Measurements from ENCODE around the gene SLCO3A1.

SLCO3A1 gene

GRCh38 chr15:91853511-91853947 lies at the start of gene SLCO3A1:
Gene SLCO3A1 (plus strand): TSS chr15:91853708.
- DNase-seq = peak; percentile 80

- DNase-seq = no peak
These were observed 46.4 kb upstream of the SLCO3A1 start for GRCh38 chr15:91807122-91807521.

GRCh38 chr15:91813924-91814323 lies 39.6 kb upstream of the SLCO3A1 start:
- no peak for DNase-seq

GRCh38 chr15:91816942-91817341 lies 36.6 kb upstream of the SLCO3A1 start:
- no peak for DNase-seq

- DNase-seq = no peak
These were observed 32.0 kb upstream of the SLCO3A1 start for GRCh38 chr15:91821458-91821857.

GRCh38 chr15:91824256-91824655 lies 29.3 kb upstream of the SLCO3A1 start:
- DNase-seq = no peak

GRCh38 chr15:91826443-91826842 lies 27.1 kb upstream of the SLCO3A1 start:
- no peak for DNase-seq

GRCh38 chr15:91833056-91833455 lies 20.5 kb upstream of the SLCO3A1 start:
- no peak for DNase-seq

GRCh38 chr15:91839867-91840266 lies 13.6 kb upstream of the SLCO3A1 start:
- DNase-seq = no peak

GRCh38 chr15:91841861-91842260 lies 11.6 kb upstream of the SLCO3A1 start:
- DNase-seq = no peak

- DNase-seq = no peak
These were observed 9.2 kb upstream of the SLCO3A1 start for GRCh38 chr15:91844341-91844740.

GRCh38 chr15:91844928-91845327 lies 8.6 kb upstream of the SLCO3A1 start:
- no peak for DNase-seq

GRCh38 chr15:91845720-91846119 lies 7.8 kb upstream of the SLCO3A1 start:
- DNase-seq = no peak

- no peak for DNase-seq
These were observed 4.3 kb upstream of the SLCO3A1 start for GRCh38 chr15:91849180-91849579.

- DNase-seq = no peak
These were observed 3.8 kb upstream of the SLCO3A1 start for GRCh38 chr15:91849749-91850161.

- DNase-seq = peak; percentile 83
These were observed 582 bp upstream of the SLCO3A1 start for GRCh38 chr15:91852741-91853510.

GRCh38 chr15:91853948-91854638 lies 585 bp downstream of the SLCO3A1 start:
- no peak for DNase-seq

- DNase-seq = peak; percentile 51
These were observed 1.1 kb downstream of the SLCO3A1 start for GRCh38 chr15:91854639-91854990.

GRCh38 chr15:91855241-91855640 lies 1.7 kb downstream of the SLCO3A1 start:
- no peak for DNase-seq

- no peak for DNase-seq
These were observed 2.4 kb downstream of the SLCO3A1 start for GRCh38 chr15:91855684-91856489.

- no peak for DNase-seq
These were observed 3.7 kb downstream of the SLCO3A1 start for GRCh38 chr15:91857224-91857585.

- DNase-seq = peak; percentile 54
These were observed 4.3 kb downstream of the SLCO3A1 start for GRCh38 chr15:91857772-91858171.

GRCh38 chr15:91860498-91860897 lies 7.0 kb downstream of the SLCO3A1 start:
- DNase-seq = no peak

GRCh38 chr15:91861223-91861622 lies 7.7 kb downstream of the SLCO3A1 start:
- peak; percentile 51 for DNase-seq
